ENCODE measurements around the gene ARHGEF6.

DNA sequence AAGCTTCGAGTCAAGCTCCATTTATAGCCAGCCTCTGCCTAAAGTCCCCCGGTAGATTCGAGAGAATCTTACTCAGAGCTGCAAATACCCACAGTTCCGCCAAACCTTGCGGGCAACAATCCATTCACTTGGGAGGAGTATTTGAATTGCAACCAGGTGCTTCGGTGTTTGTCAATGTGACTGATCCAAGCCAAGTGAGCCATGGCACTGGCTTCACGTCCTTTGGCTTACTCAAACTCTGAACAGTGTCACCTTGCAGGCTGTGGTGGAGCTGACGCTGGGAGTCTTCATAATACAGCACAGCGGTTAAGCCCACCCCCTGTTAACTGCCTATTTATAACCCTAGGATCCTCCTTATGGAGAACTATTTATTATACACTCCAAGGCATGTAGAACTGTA is 121.6 kb downstream of the ARHGEF6 start:
- TF ChIP-seq CTCF (IDR thresholded peaks at IDR 0.05; ENCODE audit: poor library complexity) (no peak), EZH2 (IDR thresholded peaks at IDR 0.05; ENCODE audit: borderline replicate concordance) (no peak), EZH2phosphoT487 (IDR thresholded peaks at IDR 0.05; ENCODE audit: low read depth, severe bottlenecking, unreplicated experiment) (no peak)

Measured in hepatocyte (in vitro differentiated cells).